Glomerular visceral epithelial cell (primary cell): Measurements from ENCODE around the gene PCARE.
"Not testable (repeated sequence)": the region's sequence is repeated elsewhere in the genome, so short reads cannot be mapped to it uniquely, and the experiment has no call there.

Source experiments
- DNase-seq: peaks from one replicate; pipeline ENCODE4 v3.0.0-alpha.2; 2016; ENCODE audit errors: extremely low spot score

The PCARE gene

GRCh38 chr2:29097569-29097968 lies 23.2 kb upstream of the PCARE start:
- no peak for DNase-seq

GRCh38 chr2:29096969-29097368 lies 22.6 kb upstream of the PCARE start:
- DNase-seq = no peak

- not testable (repeated sequence) for DNase-seq
These were observed 16.0 kb upstream of the PCARE start for GRCh38 chr2:29090311-29090710.

GRCh38 chr2:29084554-29084953 lies 10.2 kb upstream of the PCARE start:
- DNase-seq = no peak

- DNase-seq = peak; percentile 21
These were observed 8.6 kb upstream of the PCARE start for GRCh38 chr2:29082804-29083495.

- no peak for DNase-seq
These were observed 6.8 kb upstream of the PCARE start for GRCh38 chr2:29080886-29081743.

- DNase-seq = no peak
These were observed 5.6 kb upstream of the PCARE start for GRCh38 chr2:29079887-29080286.

- no peak for DNase-seq
These were observed 1.8 kb upstream of the PCARE start for GRCh38 chr2:29075894-29076705.

GRCh38 chr2:29073933-29074332 lies 390 bp downstream of the PCARE start:
- DNase-seq = no peak

GRCh38 chr2:29072971-29073725 lies 1.2 kb downstream of the PCARE start:
- no peak for DNase-seq

- no peak for DNase-seq
These were observed 2.1 kb downstream of the PCARE start for GRCh38 chr2:29072251-29072650.

GRCh38 chr2:29071032-29071975 lies 3.0 kb downstream of the PCARE start:
- no peak for DNase-seq

GRCh38 chr2:29070526-29070925 lies 3.8 kb downstream of the PCARE start:
- DNase-seq = no peak

- no peak for DNase-seq
These were observed 5.8 kb downstream of the PCARE start for GRCh38 chr2:29068513-29068912.

- no peak for DNase-seq
These were observed 7.2 kb downstream of the PCARE start for GRCh38 chr2:29066997-29067605.

- DNase-seq = no peak
These were observed 8.0 kb downstream of the PCARE start for GRCh38 chr2:29066271-29066860.

- DNase-seq = no peak
These were observed 9.1 kb downstream of the PCARE start for GRCh38 chr2:29065068-29065811.

- DNase-seq = no peak
These were observed 9.6 kb downstream of the PCARE start for GRCh38 chr2:29064746-29065067.

GRCh38 chr2:29064346-29064715 lies 10.0 kb downstream of the PCARE start:
- DNase-seq = no peak
